ENCODE data around the gene SIGLEC11. TPM values are rescaled to one million over a fixed set of nuclear protein-coding genes. Genes with fewer than 3 reads are reported as not detected.

SIGLEC11 gene
- total RNA-seq, 1 donor from 2014 or later, result not detected

Other genes with a start within 250 kb of the SIGLEC11 start
- 0.12 TPM for gene TSKS, start 197.9 kb downstream of the SIGLEC11 start, total RNA-seq
- gene AP2A1, start 194.2 kb downstream of the SIGLEC11 start, total RNA-seq, result 54.0 TPM
- 8.3 TPM for gene FUZ, start 147.9 kb downstream of the SIGLEC11 start, total RNA-seq
- gene MED25, start 142.9 kb downstream of the SIGLEC11 start, total RNA-seq, result 25.6 TPM
- gene PTOV1, start 110.0 kb downstream of the SIGLEC11 start, total RNA-seq, result 58.5 TPM
- gene PNKP, start 93.6 kb downstream of the SIGLEC11 start, total RNA-seq, result 29.2 TPM
- 32.7 TPM for gene AKT1S1, start 83.8 kb downstream of the SIGLEC11 start, total RNA-seq
- gene TBC1D17, start 83.5 kb downstream of the SIGLEC11 start, total RNA-seq, result 15.8 TPM
- not detected for gene IL4I1, start 64.3 kb downstream of the SIGLEC11 start, total RNA-seq
- 15.1 TPM for gene ATF5, start 32.0 kb downstream of the SIGLEC11 start, total RNA-seq
- gene NUP62, start 31.7 kb downstream of the SIGLEC11 start, total RNA-seq, result 23.6 TPM
- gene VRK3, start 64.2 kb upstream of the SIGLEC11 start, total RNA-seq, result 20.3 TPM
- gene ZNF473, start 64.8 kb upstream of the SIGLEC11 start, total RNA-seq, result 6.7 TPM
- gene IZUMO2, start 202.1 kb upstream of the SIGLEC11 start, total RNA-seq, result not detected
- gene MYH14, start 242.4 kb upstream of the SIGLEC11 start, total RNA-seq, result 66.0 TPM